Peyer's patch (tissue), 4 donors: ENCODE results near the gene ATP6V1G2.

Experiments used
- POLR2A ChIP-seq, 2 donors: fragments of 450-650 bp; IDR thresholded peaks; one replicate each; pipeline ENCODE4 v1.5.1; 2017; ENCODE audit warnings: antibody characterized with exemption in 2 of 2, mild to moderate bottlenecking in 2 of 2, moderate library complexity in 2 of 2
- TF ChIP-seq, protein P1 (sequence below), 6 experiments: fragments of 450-650 bp in 4 of 6; fragments of 200-600 bp in 2 of 6; sonication (generic) in 1 of 6; IDR thresholded peaks; one replicate each; pipeline ENCODE4 v1.5.1; 2017 to 2019; ENCODE audit warnings: antibody characterized with exemption in 6 of 6, mild to moderate bottlenecking in 3 of 6, moderate library complexity in 1 of 6

DNA sequence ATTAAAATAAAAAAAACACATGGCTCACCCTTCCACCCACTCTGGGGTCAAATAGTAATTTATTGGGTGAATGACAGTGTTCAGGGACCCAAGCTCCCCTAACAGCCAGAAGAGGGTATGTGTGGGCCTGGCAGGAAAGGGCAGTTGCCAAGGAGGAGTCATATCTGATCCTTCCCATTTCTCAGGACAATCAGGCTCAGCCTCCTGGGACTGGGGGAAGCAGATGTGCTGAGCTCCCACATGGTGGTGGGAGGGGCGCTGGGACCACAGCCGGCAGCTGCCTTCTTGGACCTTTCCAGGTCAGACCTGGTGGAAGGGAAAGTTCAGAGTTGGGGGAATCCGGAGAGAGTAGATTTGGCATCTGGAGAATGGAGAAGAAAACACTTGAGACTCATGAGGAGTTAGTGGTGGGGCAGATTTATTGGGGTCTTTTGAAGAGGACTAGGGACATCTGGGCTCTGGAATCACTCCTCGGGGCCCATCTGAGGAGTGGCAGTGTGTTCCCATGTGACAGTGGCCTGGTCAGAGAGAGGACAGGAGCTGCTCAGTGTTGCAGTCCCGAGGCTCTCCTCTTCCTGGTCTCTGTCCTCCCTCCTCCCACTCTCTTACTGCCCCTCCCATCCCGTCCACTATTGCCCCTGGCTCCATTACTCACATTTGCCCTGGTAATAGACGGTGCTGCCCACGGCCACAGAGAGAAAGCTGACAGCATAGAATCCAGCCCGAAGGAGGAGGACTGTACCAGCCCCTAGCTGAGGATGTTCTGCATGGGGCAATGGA, 42.7 kb upstream of the ATP6V1G2 start:
- TF ChIP-seq, protein P1, sequence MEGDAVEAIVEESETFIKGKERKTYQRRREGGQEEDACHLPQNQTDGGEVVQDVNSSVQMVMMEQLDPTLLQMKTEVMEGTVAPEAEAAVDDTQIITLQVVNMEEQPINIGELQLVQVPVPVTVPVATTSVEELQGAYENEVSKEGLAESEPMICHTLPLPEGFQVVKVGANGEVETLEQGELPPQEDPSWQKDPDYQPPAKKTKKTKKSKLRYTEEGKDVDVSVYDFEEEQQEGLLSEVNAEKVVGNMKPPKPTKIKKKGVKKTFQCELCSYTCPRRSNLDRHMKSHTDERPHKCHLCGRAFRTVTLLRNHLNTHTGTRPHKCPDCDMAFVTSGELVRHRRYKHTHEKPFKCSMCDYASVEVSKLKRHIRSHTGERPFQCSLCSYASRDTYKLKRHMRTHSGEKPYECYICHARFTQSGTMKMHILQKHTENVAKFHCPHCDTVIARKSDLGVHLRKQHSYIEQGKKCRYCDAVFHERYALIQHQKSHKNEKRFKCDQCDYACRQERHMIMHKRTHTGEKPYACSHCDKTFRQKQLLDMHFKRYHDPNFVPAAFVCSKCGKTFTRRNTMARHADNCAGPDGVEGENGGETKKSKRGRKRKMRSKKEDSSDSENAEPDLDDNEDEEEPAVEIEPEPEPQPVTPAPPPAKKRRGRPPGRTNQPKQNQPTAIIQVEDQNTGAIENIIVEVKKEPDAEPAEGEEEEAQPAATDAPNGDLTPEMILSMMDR (IDR thresholded peaks at IDR 0.05): no peak
- TF ChIP-seq POLR2A (IDR thresholded peaks at IDR 0.05): no peak
